Omental fat pad (tissue), 4 donors: ENCODE measurements around the gene ZHX3. TPM values are rescaled to one million over a fixed set of nuclear protein-coding genes. Genes with fewer than 3 reads are reported as not detected.
"Not testable (repeated sequence)": the region's sequence is repeated elsewhere in the genome, so short reads cannot be mapped to it uniquely, and the experiment has no call there.

Source experiments
- ATAC-seq: fragments of 150-250 bp; one replicate; pipeline ENCODE4 v1.9.1; 2016; ENCODE audit warnings: mild to moderate bottlenecking, moderate library complexity; ENCODE audit not compliant: low FRiP score
- DNase-seq: peaks from one replicate; pipeline ENCODE4 v3.0.0-alpha.2; 2019; ENCODE audit warnings: low spot score
- small RNA-seq: library from RNA; depleted of rRNA; stranded (forward); fragments of <200 nt; gene quantifications from one replicate; pipeline ENCODE3, GENCODE V24; 2016
- total RNA-seq, 4 donors: library from RNA; depleted of rRNA; stranded (reverse); fragments of >200 nt; gene quantifications; one replicate each; pipeline ENCODE4 v1.1.0, GENCODE V29; 2016
- TF ChIP-seq, protein P1 (sequence below), 3 donors: fragments of 450-650 bp; IDR thresholded peaks; one replicate each; pipeline ENCODE4 v1.5.1; 2016 to 2017; ENCODE audit warnings: antibody characterized with exemption in 3 of 3, mild to moderate bottlenecking in 3 of 3, moderate library complexity in 2 of 3

Gene ZHX3
- total RNA-seq, 4 donors from 2014 or later = 22.6 to 54.5 (median 45.0) TPM

DNA sequence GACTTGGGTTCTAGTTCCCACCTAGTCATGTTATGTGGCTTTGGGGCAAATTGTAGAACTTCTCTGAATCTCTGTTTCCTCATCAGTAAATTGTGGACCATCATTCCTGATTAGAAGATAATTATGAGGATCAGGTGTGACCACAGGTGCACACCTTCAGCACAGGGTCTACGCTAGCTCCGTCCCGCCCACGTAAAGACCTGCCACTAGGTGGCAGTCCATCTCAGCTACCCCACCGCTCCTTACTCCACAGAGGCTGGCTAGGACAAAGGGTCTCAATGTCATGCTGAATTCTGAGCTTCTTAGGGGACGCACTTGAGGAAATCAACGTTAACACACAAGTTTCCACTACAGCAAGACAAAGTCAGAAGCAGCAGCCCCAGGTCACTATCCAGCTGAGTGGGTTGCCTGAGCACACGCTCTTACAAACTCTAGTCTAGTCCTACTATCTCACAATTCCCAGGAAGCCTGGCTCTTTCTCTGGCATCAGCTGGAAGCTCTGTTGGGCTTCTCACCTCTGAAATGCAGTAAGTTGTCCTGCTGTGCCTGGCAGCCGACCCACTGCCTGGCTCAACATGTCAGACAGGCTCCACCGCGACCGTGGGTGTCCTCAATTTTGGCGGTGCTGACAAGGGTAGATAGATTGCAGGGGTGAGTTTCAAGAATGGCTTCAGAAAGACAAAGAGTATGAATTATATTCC lies 182.2 kb downstream of the ZHX3 start:
- DNase-seq (no peak), ATAC-seq (no peak)
- TF ChIP-seq, protein P1, sequence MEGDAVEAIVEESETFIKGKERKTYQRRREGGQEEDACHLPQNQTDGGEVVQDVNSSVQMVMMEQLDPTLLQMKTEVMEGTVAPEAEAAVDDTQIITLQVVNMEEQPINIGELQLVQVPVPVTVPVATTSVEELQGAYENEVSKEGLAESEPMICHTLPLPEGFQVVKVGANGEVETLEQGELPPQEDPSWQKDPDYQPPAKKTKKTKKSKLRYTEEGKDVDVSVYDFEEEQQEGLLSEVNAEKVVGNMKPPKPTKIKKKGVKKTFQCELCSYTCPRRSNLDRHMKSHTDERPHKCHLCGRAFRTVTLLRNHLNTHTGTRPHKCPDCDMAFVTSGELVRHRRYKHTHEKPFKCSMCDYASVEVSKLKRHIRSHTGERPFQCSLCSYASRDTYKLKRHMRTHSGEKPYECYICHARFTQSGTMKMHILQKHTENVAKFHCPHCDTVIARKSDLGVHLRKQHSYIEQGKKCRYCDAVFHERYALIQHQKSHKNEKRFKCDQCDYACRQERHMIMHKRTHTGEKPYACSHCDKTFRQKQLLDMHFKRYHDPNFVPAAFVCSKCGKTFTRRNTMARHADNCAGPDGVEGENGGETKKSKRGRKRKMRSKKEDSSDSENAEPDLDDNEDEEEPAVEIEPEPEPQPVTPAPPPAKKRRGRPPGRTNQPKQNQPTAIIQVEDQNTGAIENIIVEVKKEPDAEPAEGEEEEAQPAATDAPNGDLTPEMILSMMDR (IDR thresholded peaks at IDR 0.05) = no peak

DNA sequence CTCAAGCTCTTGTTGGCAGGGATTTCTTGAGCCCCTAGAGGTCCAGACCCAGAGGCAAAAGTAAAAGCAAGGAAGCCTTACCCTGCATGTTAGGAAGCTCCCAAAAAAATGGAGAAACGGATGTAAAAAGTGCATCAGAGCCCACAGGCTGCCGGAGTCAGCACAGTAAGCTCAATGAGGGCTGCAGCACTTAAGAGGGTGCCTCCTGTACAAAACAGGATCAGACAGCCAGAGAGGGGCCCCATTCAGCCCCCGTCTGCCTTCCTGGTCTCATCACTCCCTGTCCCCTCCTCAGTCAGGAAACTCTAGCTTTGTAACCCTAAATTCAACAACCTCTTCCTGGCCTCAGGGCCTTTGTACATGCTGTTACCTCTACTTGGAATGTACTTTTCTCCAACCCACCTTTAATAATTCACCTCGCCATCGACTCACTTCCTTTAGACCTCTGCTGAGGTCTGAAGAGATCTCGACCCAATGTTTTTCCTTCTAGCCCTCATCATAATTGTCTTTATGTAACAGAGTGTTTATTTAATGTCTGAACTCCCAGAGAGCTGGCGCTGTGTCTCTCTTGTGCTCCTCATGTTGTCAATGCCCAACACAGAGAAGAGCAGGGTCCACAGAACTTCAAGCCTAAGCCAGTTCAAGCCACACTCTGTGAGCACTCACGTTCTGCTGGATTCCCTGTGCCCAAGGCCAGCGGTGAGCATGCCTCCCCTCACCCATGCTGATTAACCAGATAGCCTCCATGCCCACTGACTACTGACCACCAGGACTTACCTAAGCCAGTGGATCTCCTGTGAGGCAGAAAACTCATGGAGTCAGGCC lies 183.0 kb downstream of the ZHX3 start:
- ATAC-seq (no peak), DNase-seq (no peak)
- TF ChIP-seq, protein P1 (IDR thresholded peaks at IDR 0.05) = no peak

DNA sequence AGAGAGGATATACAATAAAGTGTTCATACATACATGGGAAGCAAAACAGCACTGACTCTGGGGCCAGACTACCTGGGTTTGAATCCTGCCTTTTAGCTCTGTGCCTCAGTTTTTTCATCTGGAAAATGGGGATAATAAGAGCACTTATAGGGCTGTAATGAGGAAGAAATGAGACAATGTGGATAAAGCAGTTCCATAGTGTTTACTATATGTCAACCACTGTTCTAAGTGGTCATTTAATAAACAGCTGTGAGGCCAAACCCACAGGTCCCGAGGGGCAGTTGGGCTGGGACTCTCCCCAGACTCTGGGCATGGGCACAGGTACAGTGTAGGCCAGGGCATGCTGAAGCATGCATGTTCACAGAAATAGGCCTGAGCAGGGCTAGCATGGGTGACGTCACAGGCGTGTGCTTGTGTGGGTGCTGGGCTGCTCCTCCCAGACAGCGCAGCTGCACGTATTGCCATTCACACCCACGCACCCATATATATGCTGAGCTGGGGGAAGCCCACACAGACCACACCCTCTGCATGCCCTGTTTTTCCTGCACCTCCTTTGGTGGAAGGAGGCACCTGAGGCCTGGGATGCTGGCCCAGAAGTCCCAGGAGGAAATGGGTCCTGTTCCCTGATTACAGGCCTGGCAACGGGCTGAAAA lies 183.7 kb downstream of the ZHX3 start:
- no peak for DNase-seq
- no peak for ATAC-seq
- TF ChIP-seq, protein P1 (IDR thresholded peaks at IDR 0.05) = no peak

DNA sequence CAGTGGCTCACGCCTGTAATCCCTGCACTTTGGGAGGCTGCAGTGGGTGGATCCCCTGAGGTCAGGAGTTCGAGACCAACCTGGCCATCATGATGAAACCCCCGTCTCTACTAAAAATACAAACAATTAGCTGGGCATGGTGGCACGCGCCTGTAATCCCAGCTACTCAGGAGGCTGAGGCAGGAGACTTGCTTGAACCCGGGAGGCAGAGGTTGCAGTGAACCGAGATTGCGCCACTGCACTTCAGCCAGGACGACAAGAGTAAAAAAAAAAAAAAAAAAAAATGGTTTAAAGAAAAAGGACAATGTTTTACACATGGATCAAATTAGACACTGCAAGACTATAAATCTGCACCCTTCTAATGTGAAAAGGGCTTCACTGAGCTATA lies 185.1 kb downstream of the ZHX3 start:
- not testable (repeated sequence) for ATAC-seq, DNase-seq

DNA sequence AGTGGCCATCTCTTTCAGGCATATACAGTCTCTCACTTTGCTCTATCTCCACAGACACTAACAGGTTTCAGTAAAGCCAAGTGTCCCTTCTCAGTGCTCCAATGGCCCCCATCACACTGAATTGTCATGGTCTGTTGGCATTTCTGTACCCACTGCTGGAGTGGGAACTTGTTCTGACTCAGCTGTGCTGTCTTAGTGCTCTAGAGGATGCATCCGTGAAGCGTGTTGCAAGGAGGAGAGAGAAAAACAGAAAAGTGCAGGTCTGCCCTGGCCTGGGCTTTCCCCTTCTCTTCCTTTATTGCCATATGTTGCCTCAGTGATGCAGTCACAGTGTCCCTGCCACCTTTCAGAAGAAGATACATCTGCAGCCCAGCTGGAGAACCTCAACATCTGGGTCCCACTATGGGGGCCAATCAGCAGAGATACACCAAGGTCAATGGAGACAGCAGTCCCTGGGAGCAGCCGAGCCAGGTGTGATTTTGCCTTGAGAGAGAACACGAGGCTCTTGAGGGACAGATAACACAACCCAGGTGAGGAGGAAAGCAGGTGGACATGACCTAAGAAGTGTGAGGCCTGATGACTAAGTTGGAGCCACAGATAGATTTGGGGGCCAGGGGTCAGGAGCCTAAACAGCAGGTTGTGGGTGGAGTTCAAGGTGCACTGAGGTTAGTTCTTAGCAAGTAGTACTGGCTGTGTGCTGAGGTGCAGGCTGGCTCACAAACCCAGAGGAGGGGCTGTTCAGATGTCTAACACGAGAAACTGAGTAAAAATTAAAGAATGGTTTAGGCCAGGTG lies 185.7 kb downstream of the ZHX3 start:
- ATAC-seq = no peak
- TF ChIP-seq, protein P1 (IDR thresholded peaks at IDR 0.05) = no peak
- no peak for DNase-seq

Small RNA genes within 50 kb of the gene (small RNA-seq; reads per million reads assigned to genes)
- not detected for gene AL022394.1
- gene MIR6871 = not detected
- gene RN7SL615P = not detected

Other genes starting within 250 kb of the ZHX3 start
- gene PLCG1, start 180.2 kb downstream of the ZHX3 start, total RNA-seq = 100 to 1,000 TPM in 1 of 4 donors, 10 to 100 TPM in 3; 43.9 to 189 (median 63.1) TPM
- 10 to 100 TPM; 17.2 to 51.2 (median 34.2) TPM for gene LPIN3, start 23.1 kb upstream of the ZHX3 start, total RNA-seq
- under 1 TPM in 3 of 4 donors, not detected in 1; 0.12 to 0.37 (median 0.13) TPM for gene EMILIN3, start 49.1 kb upstream of the ZHX3 start, total RNA-seq